Colonic mucosa (tissue), 4 donors: ENCODE measurements around the gene NR2F2. TPM values are rescaled to one million over a fixed set of nuclear protein-coding genes. Genes with fewer than 3 reads are reported as not detected.

Experiments
- DNase-seq: peaks from one replicate; pipeline ENCODE4 v3.0.0-alpha.2; 2020
- H3K27ac ChIP-seq: fragments of 200-600 bp; one replicate; pipeline ENCODE4 v1.8.0; 2021
- H3K27me3 ChIP-seq: fragments of 200-600 bp; one replicate; pipeline ENCODE4 v1.8.0; 2021
- H3K36me3 ChIP-seq: fragments of 200-600 bp; one replicate; pipeline ENCODE4 v1.8.0; 2021
- H3K4me1 ChIP-seq: fragments of 200-600 bp; one replicate; pipeline ENCODE4 v1.8.0; 2021; ENCODE audit warnings: mild to moderate bottlenecking
- H3K4me3 ChIP-seq: fragments of 200-600 bp; one replicate; pipeline ENCODE4 v1.8.0; 2021
- H3K9ac ChIP-seq, 2 donors: one replicate each; pipeline ENCODE4 v1.7.0; 2013; ENCODE audit warnings: control low read depth in 2 of 2, low read depth in 2 of 2, low read length in 2 of 2
- H3K9me3 ChIP-seq: fragments of 200-600 bp; one replicate; pipeline ENCODE4 v1.8.0; 2021
- intact Hi-C: fragments of 100-400 bp; cut with DNase I; formaldehyde crosslinking; loops from one replicate; pipeline ENCODE4 v1.14.1; 2022
- total RNA-seq, 2 donors: library from RNA; stranded (reverse); fragmentation: NEBNext Ultra II Directional in 1 of 2; extraction: Animal tissue kit (Norgen Biotek cat#: 25700) in 1 of 2; gene quantifications; one replicate each; pipeline ENCODE4 v1.2.1, GENCODE V29; 2021
- TF ChIP-seq, protein P1 (sequence below): fragments of 200-600 bp; IDR thresholded peaks from one replicate; pipeline ENCODE4 v1.8.0; 2022; ENCODE audit warnings: antibody characterized with exemption, mild to moderate bottlenecking
- donor health status: healthy.
- donor health status: DM: no; HTN: no; CAD: no.
- donor health status: DM: no; HTN: no; CAD: no.

NR2F2 gene
- total RNA-seq, 2 donors from 2014 or later, result 25.7 to 35.0 TPM

DNA sequence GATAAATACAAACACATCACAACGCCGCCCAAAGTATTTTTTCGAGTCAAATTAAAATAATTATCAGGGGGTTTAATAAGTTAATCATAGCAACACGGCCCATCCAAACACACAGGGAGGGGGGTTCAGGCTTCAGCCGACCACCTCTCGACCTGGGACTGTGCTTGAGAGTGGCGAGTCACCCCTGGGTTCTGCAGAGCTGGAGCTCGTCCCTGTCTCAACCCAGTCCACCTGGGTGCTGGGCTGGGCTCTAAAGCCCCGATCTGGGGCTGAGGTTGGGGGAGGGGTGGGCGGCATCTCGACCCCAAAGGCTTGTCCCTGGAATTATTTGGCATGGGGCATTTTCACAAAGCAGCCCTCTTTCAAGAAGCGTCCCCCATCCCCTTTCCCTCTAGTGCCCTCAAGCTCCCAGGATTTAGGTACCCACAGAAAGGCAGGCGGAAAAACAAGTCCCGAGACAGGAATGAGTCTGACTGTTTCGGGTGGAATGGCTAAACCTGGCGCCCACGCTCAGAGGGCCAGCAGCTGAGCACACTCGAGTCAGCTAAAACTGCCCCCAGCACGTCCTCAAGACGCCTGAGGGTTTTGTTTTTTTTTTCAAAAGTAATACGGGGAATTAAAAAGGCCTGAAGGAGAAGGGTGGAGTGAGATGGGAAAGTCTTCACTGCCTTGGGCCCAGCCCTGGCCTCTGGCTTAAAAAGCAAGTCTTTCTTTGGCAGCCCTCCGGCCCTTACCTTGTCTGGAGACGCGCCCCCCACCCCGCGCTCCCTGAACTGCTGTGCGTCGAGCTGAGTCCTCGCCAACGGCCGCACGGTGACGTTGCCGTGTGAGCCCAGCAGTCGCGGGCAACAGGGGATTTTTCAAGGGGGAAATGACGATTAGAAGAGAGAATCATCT lies 32.5 kb downstream of the NR2F2 start:
- TF ChIP-seq, protein P1, sequence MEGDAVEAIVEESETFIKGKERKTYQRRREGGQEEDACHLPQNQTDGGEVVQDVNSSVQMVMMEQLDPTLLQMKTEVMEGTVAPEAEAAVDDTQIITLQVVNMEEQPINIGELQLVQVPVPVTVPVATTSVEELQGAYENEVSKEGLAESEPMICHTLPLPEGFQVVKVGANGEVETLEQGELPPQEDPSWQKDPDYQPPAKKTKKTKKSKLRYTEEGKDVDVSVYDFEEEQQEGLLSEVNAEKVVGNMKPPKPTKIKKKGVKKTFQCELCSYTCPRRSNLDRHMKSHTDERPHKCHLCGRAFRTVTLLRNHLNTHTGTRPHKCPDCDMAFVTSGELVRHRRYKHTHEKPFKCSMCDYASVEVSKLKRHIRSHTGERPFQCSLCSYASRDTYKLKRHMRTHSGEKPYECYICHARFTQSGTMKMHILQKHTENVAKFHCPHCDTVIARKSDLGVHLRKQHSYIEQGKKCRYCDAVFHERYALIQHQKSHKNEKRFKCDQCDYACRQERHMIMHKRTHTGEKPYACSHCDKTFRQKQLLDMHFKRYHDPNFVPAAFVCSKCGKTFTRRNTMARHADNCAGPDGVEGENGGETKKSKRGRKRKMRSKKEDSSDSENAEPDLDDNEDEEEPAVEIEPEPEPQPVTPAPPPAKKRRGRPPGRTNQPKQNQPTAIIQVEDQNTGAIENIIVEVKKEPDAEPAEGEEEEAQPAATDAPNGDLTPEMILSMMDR, result no peak
- H3K9ac ChIP-seq, result no peak overlapping the region
- H3K4me3 ChIP-seq, result no peak overlapping the region
- no peak for DNase-seq
- peaks cover 74% of the 10 kb centered on the region for H3K27me3 ChIP-seq
- H3K36me3 ChIP-seq, result no peaks in the 10 kb centered on the region
- no peaks in the 10 kb centered on the region for H3K9me3 ChIP-seq
- intact Hi-C loops, result no loop called here
- no peak overlapping the region for H3K27ac ChIP-seq
- H3K4me1 ChIP-seq, result no peaks in the 10 kb centered on the region

GRCh38 chr15:96363707-96364106 lies 33.2 kb downstream of the NR2F2 start:
- Histone ChIP-seq H3K27me3 (peaks cover 73% of the 10 kb centered on the region), H3K27ac (no peak overlapping the region), H3K4me3 (no peak overlapping the region), H3K9ac (no peak overlapping the region), H3K4me1 (no peaks in the 10 kb centered on the region), H3K36me3 (no peaks in the 10 kb centered on the region), H3K9me3 (no peaks in the 10 kb centered on the region)
- TF ChIP-seq, protein P1, result no peak
- DNase-seq, result no peak
- intact Hi-C loops, result no loop called here

DNA sequence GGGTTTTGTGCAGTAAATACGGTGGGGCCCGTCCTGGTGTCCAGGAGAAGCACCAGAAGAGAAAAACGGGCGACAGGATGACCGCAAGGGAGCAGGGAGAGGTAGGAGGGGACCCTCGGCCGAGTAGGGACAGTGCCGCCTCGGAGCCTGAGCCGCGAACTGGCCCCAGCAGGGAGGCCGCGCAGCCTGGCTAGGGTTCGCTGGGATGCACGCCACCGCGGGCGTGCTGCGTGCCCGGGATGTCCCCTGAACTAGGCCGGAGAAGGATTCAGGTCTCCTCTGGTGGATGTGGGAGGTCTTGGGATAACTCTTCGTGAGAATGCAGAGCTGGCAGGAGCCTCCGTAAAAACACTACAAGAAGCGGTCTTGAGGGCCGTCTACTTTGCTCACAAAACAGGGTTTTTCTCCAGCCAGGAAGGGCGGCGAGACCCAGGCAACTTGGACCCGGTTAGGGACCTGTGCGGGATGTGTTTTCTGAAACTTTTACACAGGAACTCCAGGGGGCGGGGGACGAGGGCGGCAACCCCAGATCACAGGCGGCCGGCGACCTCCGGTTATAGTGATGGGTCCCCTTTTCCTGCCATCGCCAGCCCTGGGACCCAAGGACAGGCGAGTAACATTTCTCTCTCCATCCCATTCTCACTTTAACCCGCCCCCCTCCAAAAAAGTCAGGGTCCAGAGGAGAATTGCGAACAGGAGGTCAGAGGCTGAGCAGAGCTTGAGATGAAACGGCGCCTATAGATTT lies 35.5 kb downstream of the NR2F2 start:
- no peak for DNase-seq
- peaks cover 54% of the 10 kb centered on the region for H3K27me3 ChIP-seq
- intact Hi-C loops, result no loop called here
- no peak overlapping the region for H3K4me3 ChIP-seq
- H3K36me3 ChIP-seq, result no peaks in the 10 kb centered on the region
- no peaks in the 10 kb centered on the region for H3K9me3 ChIP-seq
- TF ChIP-seq, protein P1, result no peak
- no peak overlapping the region for H3K27ac ChIP-seq
- no peaks in the 10 kb centered on the region for H3K4me1 ChIP-seq
- H3K9ac ChIP-seq, result no peak overlapping the region

GRCh38 chr15:96366526-96366877 lies 36.0 kb downstream of the NR2F2 start:
- Histone ChIP-seq H3K27ac (no peak overlapping the region), H3K27me3 (peaks cover 49% of the 10 kb centered on the region)
- DNase-seq, result no peak

More at GRCh38 chr15:96366526-96366877, 36.0 kb downstream of the NR2F2 start:
- Histone ChIP-seq H3K4me1 (no peaks in the 10 kb centered on the region), H3K4me3 (no peak overlapping the region), H3K36me3 (no peaks in the 10 kb centered on the region), H3K9me3 (no peaks in the 10 kb centered on the region), H3K9ac (no peak overlapping the region)
- TF ChIP-seq, protein P1, result no peak
- intact Hi-C loops, result no loop called here
